Transverse colon (tissue), 3 donors: ENCODE measurements around the gene DISC1.

Experiments
- EP300 ChIP-seq: sonication (generic); formaldehyde crosslinking; IDR thresholded peaks from one replicate; pipeline ENCODE4 v1.6.1; 2017; ENCODE audit warnings: antibody characterized with exemption, low read depth
- POLR2A ChIP-seq: fragments of 450-650 bp; IDR thresholded peaks from one replicate; pipeline ENCODE4 v1.6.1; 2016; ENCODE audit warnings: antibody characterized with exemption, mild to moderate bottlenecking, moderate library complexity
- TF ChIP-seq, protein P1 (sequence below), 5 experiments: fragments of 200-600 bp in 3 of 5; fragments of 450-650 bp in 2 of 5; sonication (generic) in 3 of 5; IDR thresholded peaks; 1 replicate in 2 of 5; 2 replicates in 3 of 5; pipeline ENCODE4 v1.5.1; 2016 to 2017; ENCODE audit warnings: antibody characterized with exemption in 5 of 5, inconsistent platforms in 3 of 5, mild to moderate bottlenecking in 2 of 5, moderate library complexity in 1 of 5

DNA sequence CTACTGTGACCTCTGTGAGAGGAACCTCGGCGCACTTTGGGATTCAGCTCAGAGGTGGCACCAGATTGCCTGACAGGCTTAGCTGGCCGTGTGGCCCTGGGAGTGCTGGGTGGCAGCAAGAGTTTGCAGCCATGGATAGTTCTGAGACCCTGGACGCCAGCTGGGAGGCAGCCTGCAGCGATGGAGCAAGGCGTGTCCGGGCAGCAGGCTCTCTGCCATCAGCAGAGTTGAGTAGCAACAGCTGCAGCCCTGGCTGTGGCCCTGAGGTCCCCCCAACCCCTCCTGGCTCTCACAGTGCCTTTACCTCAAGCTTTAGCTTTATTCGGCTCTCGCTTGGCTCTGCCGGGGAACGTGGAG, 67.5 kb downstream of the DISC1 start:
- no peak for TF ChIP-seq POLR2A
- TF ChIP-seq, protein P1, sequence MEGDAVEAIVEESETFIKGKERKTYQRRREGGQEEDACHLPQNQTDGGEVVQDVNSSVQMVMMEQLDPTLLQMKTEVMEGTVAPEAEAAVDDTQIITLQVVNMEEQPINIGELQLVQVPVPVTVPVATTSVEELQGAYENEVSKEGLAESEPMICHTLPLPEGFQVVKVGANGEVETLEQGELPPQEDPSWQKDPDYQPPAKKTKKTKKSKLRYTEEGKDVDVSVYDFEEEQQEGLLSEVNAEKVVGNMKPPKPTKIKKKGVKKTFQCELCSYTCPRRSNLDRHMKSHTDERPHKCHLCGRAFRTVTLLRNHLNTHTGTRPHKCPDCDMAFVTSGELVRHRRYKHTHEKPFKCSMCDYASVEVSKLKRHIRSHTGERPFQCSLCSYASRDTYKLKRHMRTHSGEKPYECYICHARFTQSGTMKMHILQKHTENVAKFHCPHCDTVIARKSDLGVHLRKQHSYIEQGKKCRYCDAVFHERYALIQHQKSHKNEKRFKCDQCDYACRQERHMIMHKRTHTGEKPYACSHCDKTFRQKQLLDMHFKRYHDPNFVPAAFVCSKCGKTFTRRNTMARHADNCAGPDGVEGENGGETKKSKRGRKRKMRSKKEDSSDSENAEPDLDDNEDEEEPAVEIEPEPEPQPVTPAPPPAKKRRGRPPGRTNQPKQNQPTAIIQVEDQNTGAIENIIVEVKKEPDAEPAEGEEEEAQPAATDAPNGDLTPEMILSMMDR (IDR thresholded peaks at IDR 0.05): no peak
- TF ChIP-seq EP300: no peak
